ENCODE results near the gene LAGE3.

The LAGE3 gene

GRCh38 chrX:154469880-154470279 is 9.2 kb downstream of the LAGE3 start:
- no peak overlapping the region for H3K4me3 ChIP-seq (ENCODE audit: low read depth, low read length)
- no peak for TF ChIP-seq CTCF (IDR thresholded peaks at IDR 0.05; ENCODE audit: insufficient read depth, low read depth, low read length, missing control alignments)
- no peak for DNase-seq (ENCODE audit: low read depth)

GRCh38 chrX:154469114-154469513 is 10.0 kb downstream of the LAGE3 start:
- no peak overlapping the region for H3K4me3 ChIP-seq (ENCODE audit: low read depth, low read length)
- no peak for DNase-seq (ENCODE audit: low read depth)
- no peak for TF ChIP-seq CTCF (IDR thresholded peaks at IDR 0.05; ENCODE audit: insufficient read depth, low read depth, low read length, missing control alignments)

GRCh38 chrX:154468217-154468616 is 10.9 kb downstream of the LAGE3 start:
- no peak for TF ChIP-seq CTCF (IDR thresholded peaks at IDR 0.05; ENCODE audit: insufficient read depth, low read depth, low read length, missing control alignments)
- no peak for DNase-seq (ENCODE audit: low read depth)

GRCh38 chrX:154467556-154467955 is 11.5 kb downstream of the LAGE3 start:
- DNase-seq (ENCODE audit: low read depth): no peak
- no peak for TF ChIP-seq CTCF (IDR thresholded peaks at IDR 0.05; ENCODE audit: insufficient read depth, low read depth, low read length, missing control alignments)
- no peak overlapping the region for H3K4me3 ChIP-seq (ENCODE audit: low read depth, low read length)

More at GRCh38 chrX:154468217-154468616, 10.9 kb downstream of the LAGE3 start:
- no peak overlapping the region for H3K4me3 ChIP-seq (ENCODE audit: low read depth, low read length)

- no peak for TF ChIP-seq CTCF (IDR thresholded peaks at IDR 0.05; ENCODE audit: insufficient read depth, low read depth, low read length, missing control alignments)
Observed at GRCh38 chrX:154466907-154467306, 12.2 kb downstream of the LAGE3 start.

GRCh38 chrX:154466036-154466435 is 13.0 kb downstream of the LAGE3 start:
- no peak for TF ChIP-seq CTCF (IDR thresholded peaks at IDR 0.05; ENCODE audit: insufficient read depth, low read depth, low read length, missing control alignments)
- H3K4me3 ChIP-seq (ENCODE audit: low read depth, low read length): no peak overlapping the region
- no peak for DNase-seq (ENCODE audit: low read depth)

More at GRCh38 chrX:154466907-154467306, 12.2 kb downstream of the LAGE3 start:
- DNase-seq (ENCODE audit: low read depth): no peak
- H3K4me3 ChIP-seq (ENCODE audit: low read depth, low read length): no peak overlapping the region

GRCh38 chrX:154465601-154466000 is 13.5 kb downstream of the LAGE3 start:
- H3K4me3 ChIP-seq (ENCODE audit: low read depth, low read length): no peak overlapping the region
- DNase-seq (ENCODE audit: low read depth): no peak
- TF ChIP-seq CTCF (IDR thresholded peaks at IDR 0.05; ENCODE audit: insufficient read depth, low read depth, low read length, missing control alignments): no peak

Data from GM12865 (cell line).